ENCODE data around the gene MS4A4E.
"Not testable (repeated sequence)": the region's sequence is repeated elsewhere in the genome, so short reads cannot be mapped to it uniquely, and the experiment has no call there.

Gene MS4A4E

GRCh38 chr11:60242740-60243239, at the start of gene MS4A4E:
TSS of gene MS4A4E (minus strand) at chr11:60243137. CDS start at chr11:60230055, 13,082 bp downstream.
- DNase-seq, result no peak

- DNase-seq, result no peak
Measured at GRCh38 chr11:60292145-60292544, 49.2 kb upstream of the MS4A4E start.

- no peak for DNase-seq
Measured at GRCh38 chr11:60288531-60288930, 45.6 kb upstream of the MS4A4E start.

- DNase-seq, result not testable (repeated sequence)
Measured at GRCh38 chr11:60285411-60286126, 42.6 kb upstream of the MS4A4E start.

GRCh38 chr11:60282286-60282685, 39.3 kb upstream of the MS4A4E start:
- DNase-seq, result no peak

- DNase-seq, result no peak
Measured at GRCh38 chr11:60281485-60281884, 38.5 kb upstream of the MS4A4E start.

GRCh38 chr11:60280412-60280811, 37.5 kb upstream of the MS4A4E start, which contains the start of gene MS4A4A:
TSS of gene MS4A4A (plus strand) at chr11:60280666. CDS start at chr11:60280676, 10 bp downstream.
- DNase-seq, result no peak

- no peak for DNase-seq
Measured at GRCh38 chr11:60274416-60274815, 31.5 kb upstream of the MS4A4E start.

- DNase-seq, result no peak
Measured at GRCh38 chr11:60265373-60266214, 22.7 kb upstream of the MS4A4E start.

- no peak for DNase-seq
Measured at GRCh38 chr11:60264644-60265043, 21.7 kb upstream of the MS4A4E start.

GRCh38 chr11:60263402-60263801, 20.5 kb upstream of the MS4A4E start:
- no peak for DNase-seq

GRCh38 chr11:60261014-60261413, 18.1 kb upstream of the MS4A4E start:
- no peak for DNase-seq

- no peak for DNase-seq
Measured at GRCh38 chr11:60257956-60258722, 15.2 kb upstream of the MS4A4E start.

GRCh38 chr11:60252213-60253108, 9.5 kb upstream of the MS4A4E start:
- DNase-seq, result no peak

GRCh38 chr11:60251485-60252212, 8.7 kb upstream of the MS4A4E start:
- peak; percentile 27 for DNase-seq

- no peak for DNase-seq
Measured at GRCh38 chr11:60241786-60242185, 1.2 kb downstream of the MS4A4E start.

GRCh38 chr11:60240662-60241061, 2.3 kb downstream of the MS4A4E start:
- no peak for DNase-seq

- DNase-seq, result no peak
Measured at GRCh38 chr11:60235321-60235720, 7.6 kb downstream of the MS4A4E start.

- no peak for DNase-seq
Measured at GRCh38 chr11:60230681-60231080, 12.3 kb downstream of the MS4A4E start.

- DNase-seq, result no peak
Measured at GRCh38 chr11:60222141-60222540, 20.8 kb downstream of the MS4A4E start.

GRCh38 chr11:60221692-60222091, 21.2 kb downstream of the MS4A4E start:
- DNase-seq, result no peak

All from stimulated activated CD8-positive, alpha-beta memory T cell treated with anti-CD3 and anti-CD28 coated beads, Interleukin-4, amount 100 ng/mL, for 48 hours (primary cell).